HEK293 (cell line): Measurements from ENCODE around the gene POF1B.

Experiments
- CTCF ChIA-PET: fragments of 350-600 bp; formaldehyde crosslinking; extraction: SDS; loops from one replicate; lab custom pipeline; 2021; ENCODE audit warnings: antibody characterized with exemption; lab: Yijun Ruan, JAX
- POLR2A ChIA-PET: fragments of 300-600 bp; formaldehyde crosslinking; extraction: SDS; loops from one replicate; lab custom pipeline; 2020; ENCODE audit warnings: antibody characterized with exemption, inconsistent platforms; lab: Yijun Ruan, JAX
- H3K27ac ChIP-seq: fragments of 200-500 bp; sonication (Bioruptor generic); 2 replicates; pipeline ENCODE4 v1.5.1; 2014; ENCODE audit warnings: low read depth, low read length, control low read depth, inconsistent platforms; ENCODE audit errors: extremely low read depth
- H3K36me3 ChIP-seq, 2 experiments: fragments of 200-500 bp in 1 of 2; sonication (Bioruptor generic) in 1 of 2; 1 replicate in 1 of 2; 2 replicates in 1 of 2; pipeline ENCODE4 v1.5.1; 2014 to 2017; ENCODE audit warnings: inconsistent platforms in 2 of 2, low read length in 2 of 2; ENCODE audit not compliant: control insufficient read depth in 2 of 2, insufficient read depth in 1 of 2
- H3K4me1 ChIP-seq: fragments of 200-500 bp; sonication (Bioruptor generic); 2 replicates; pipeline ENCODE4 v1.5.1; 2014; ENCODE audit warnings: mild to moderate bottlenecking, low read length, inconsistent platforms; ENCODE audit not compliant: control insufficient read depth, insufficient read depth
- H3K4me3 ChIP-seq: 2 replicates; pipeline ENCODE4 v1.5.1; 2011; ENCODE audit warnings: low read depth, mild to moderate bottlenecking, control low read depth, low read length, moderate library complexity
- H3K9me3 ChIP-seq: fragments of 200-500 bp; sonication (Bioruptor generic); 2 replicates; pipeline ENCODE4 v1.5.1; 2014; ENCODE audit warnings: low read depth, low read length, inconsistent platforms; ENCODE audit not compliant: control insufficient read depth, insufficient read depth
- GLI4 ChIP-seq: fragments of 450-650 bp; formaldehyde crosslinking; IDR thresholded peaks from 2 replicates; pipeline ENCODE4 v1.5.1; 2016; ENCODE audit warnings: missing biosample characterization, missing genetic modification characterization
- GLIS2 ChIP-seq: fragments of 450-650 bp; formaldehyde crosslinking; IDR thresholded peaks from 2 replicates; pipeline ENCODE4 v1.5.1; 2016; ENCODE audit warnings: missing biosample characterization, missing genetic modification characterization
- HOXA7 ChIP-seq: sonication (generic); formaldehyde crosslinking; IDR thresholded peaks from 2 replicates; pipeline ENCODE4 v1.8.1; 2022; ENCODE audit warnings: missing genetic modification reagents, borderline replicate concordance
- KLF10 ChIP-seq: fragments of 450-650 bp; IDR thresholded peaks from 2 replicates; pipeline ENCODE4 v1.5.1; 2018; ENCODE audit warnings: missing biosample characterization, mild to moderate bottlenecking, missing genetic modification characterization
- KLF16 ChIP-seq: fragments of 450-650 bp; formaldehyde crosslinking; IDR thresholded peaks from 2 replicates; pipeline ENCODE4 v1.5.1; 2017; ENCODE audit warnings: missing biosample characterization, missing genetic modification characterization
- PRDM1 ChIP-seq: fragments of 450-650 bp; formaldehyde crosslinking; IDR thresholded peaks from 2 replicates; pipeline ENCODE4; 2016; ENCODE audit warnings: missing biosample characterization, missing genetic modification characterization
- SP7 ChIP-seq: fragments of 450-650 bp; formaldehyde crosslinking; IDR thresholded peaks from 2 replicates; pipeline ENCODE4 v1.5.1; 2016; ENCODE audit warnings: missing biosample characterization, missing genetic modification characterization
- YY2 ChIP-seq: fragments of 450-650 bp; formaldehyde crosslinking; IDR thresholded peaks from 2 replicates; pipeline ENCODE4 v1.5.1; 2016; ENCODE audit warnings: missing biosample characterization, missing genetic modification characterization
- ZFP41 ChIP-seq: fragments of 450-650 bp; formaldehyde crosslinking; IDR thresholded peaks from 2 replicates; pipeline ENCODE4 v1.5.1; 2016; ENCODE audit warnings: missing biosample characterization, missing genetic modification characterization, borderline replicate concordance
- ZIC2 ChIP-seq: fragments of 450-650 bp; formaldehyde crosslinking; IDR thresholded peaks from 2 replicates; pipeline ENCODE4 v1.5.1; 2016; ENCODE audit warnings: missing biosample characterization, missing genetic modification characterization
- ZNF10 ChIP-seq: fragments of 450-650 bp; formaldehyde crosslinking; IDR thresholded peaks from 2 replicates; pipeline ENCODE4 v1.5.1; 2017; ENCODE audit warnings: missing biosample characterization, missing genetic modification characterization
- ZNF138 ChIP-seq: fragments of 450-650 bp; formaldehyde crosslinking; IDR thresholded peaks from 2 replicates; pipeline ENCODE4 v1.5.1; 2016; ENCODE audit warnings: missing biosample characterization, missing genetic modification characterization, borderline replicate concordance
- ZNF16 ChIP-seq: fragments of 450-650 bp; formaldehyde crosslinking; IDR thresholded peaks from 2 replicates; pipeline ENCODE4 v1.5.1; 2016; ENCODE audit warnings: low read depth, missing biosample characterization, missing genetic modification characterization
- ZNF214 ChIP-seq: fragments of 450-650 bp; formaldehyde crosslinking; IDR thresholded peaks from 2 replicates; pipeline ENCODE4 v1.5.1; 2017; ENCODE audit warnings: missing biosample characterization, mild to moderate bottlenecking, missing genetic modification characterization, borderline replicate concordance
- ZNF24 ChIP-seq: fragments of 450-650 bp; formaldehyde crosslinking; IDR thresholded peaks from 2 replicates; pipeline ENCODE4 v1.5.1; 2016; ENCODE audit warnings: missing biosample characterization, missing genetic modification characterization
- ZNF324 ChIP-seq: fragments of 450-650 bp; formaldehyde crosslinking; IDR thresholded peaks from 2 replicates; pipeline ENCODE4 v1.5.1; 2016; ENCODE audit warnings: missing biosample characterization, missing genetic modification characterization
- ZNF354C ChIP-seq: fragments of 450-650 bp; formaldehyde crosslinking; IDR thresholded peaks from 2 replicates; pipeline ENCODE4 v1.5.1; 2016; ENCODE audit warnings: missing biosample characterization, missing genetic modification characterization, low read depth, borderline replicate concordance
- ZNF366 ChIP-seq: fragments of 450-650 bp; formaldehyde crosslinking; conservative IDR thresholded peaks from 2 replicates; pipeline ENCODE4 v1.5.1; 2016; ENCODE audit warnings: missing biosample characterization, missing genetic modification characterization
- ZNF426 ChIP-seq: fragments of 450-650 bp; formaldehyde crosslinking; IDR thresholded peaks from 2 replicates; pipeline ENCODE4 v1.5.1; 2017; ENCODE audit warnings: missing biosample characterization, missing genetic modification characterization, mild to moderate bottlenecking, inconsistent platforms, moderate library complexity
- ZNF433 ChIP-seq: fragments of 450-650 bp; formaldehyde crosslinking; IDR thresholded peaks from 2 replicates; pipeline ENCODE4 v1.5.1; 2016; ENCODE audit warnings: missing biosample characterization, missing genetic modification characterization, low read depth
- ZNF624 ChIP-seq: fragments of 450-650 bp; formaldehyde crosslinking; IDR thresholded peaks from 2 replicates; pipeline ENCODE4 v1.5.1; 2017; ENCODE audit warnings: missing biosample characterization, missing genetic modification characterization
- ZNF660 ChIP-seq: fragments of 450-650 bp; IDR thresholded peaks from 2 replicates; pipeline ENCODE4 v1.5.1; 2018; ENCODE audit warnings: missing biosample characterization, mild to moderate bottlenecking, missing genetic modification characterization
- ZNF701 ChIP-seq: fragments of 450-650 bp; formaldehyde crosslinking; IDR thresholded peaks from 2 replicates; pipeline ENCODE4 v1.5.1; 2016; ENCODE audit warnings: missing biosample characterization, missing genetic modification characterization
- TF ChIP-seq, protein P1 (sequence below): fragments of 450-650 bp; formaldehyde crosslinking; IDR thresholded peaks from 2 replicates; pipeline ENCODE4 v1.5.1; 2016; ENCODE audit warnings: missing biosample characterization, missing genetic modification characterization
- TF ChIP-seq, protein P2 (sequence below): fragments of 450-650 bp; formaldehyde crosslinking; IDR thresholded peaks from 2 replicates; pipeline ENCODE4 v1.5.1; 2016; ENCODE audit warnings: missing biosample characterization, missing genetic modification characterization, borderline replicate concordance
- TF ChIP-seq, protein P3 (sequence below): fragments of 450-650 bp; formaldehyde crosslinking; IDR thresholded peaks from 2 replicates; pipeline ENCODE4 v1.5.1; 2016; ENCODE audit warnings: missing biosample characterization, missing genetic modification characterization
- TF ChIP-seq, protein P4 (sequence below): fragments of 450-650 bp; formaldehyde crosslinking; conservative IDR thresholded peaks from 2 replicates; pipeline ENCODE4 v1.5.1; 2016; ENCODE audit warnings: low read depth, missing biosample characterization, missing genetic modification characterization
- TF ChIP-seq, protein P5 (sequence below): fragments of 450-650 bp; formaldehyde crosslinking; IDR thresholded peaks from 2 replicates; pipeline ENCODE4 v1.5.1; 2016; ENCODE audit warnings: missing biosample characterization, missing genetic modification characterization

The POF1B gene

DNA sequence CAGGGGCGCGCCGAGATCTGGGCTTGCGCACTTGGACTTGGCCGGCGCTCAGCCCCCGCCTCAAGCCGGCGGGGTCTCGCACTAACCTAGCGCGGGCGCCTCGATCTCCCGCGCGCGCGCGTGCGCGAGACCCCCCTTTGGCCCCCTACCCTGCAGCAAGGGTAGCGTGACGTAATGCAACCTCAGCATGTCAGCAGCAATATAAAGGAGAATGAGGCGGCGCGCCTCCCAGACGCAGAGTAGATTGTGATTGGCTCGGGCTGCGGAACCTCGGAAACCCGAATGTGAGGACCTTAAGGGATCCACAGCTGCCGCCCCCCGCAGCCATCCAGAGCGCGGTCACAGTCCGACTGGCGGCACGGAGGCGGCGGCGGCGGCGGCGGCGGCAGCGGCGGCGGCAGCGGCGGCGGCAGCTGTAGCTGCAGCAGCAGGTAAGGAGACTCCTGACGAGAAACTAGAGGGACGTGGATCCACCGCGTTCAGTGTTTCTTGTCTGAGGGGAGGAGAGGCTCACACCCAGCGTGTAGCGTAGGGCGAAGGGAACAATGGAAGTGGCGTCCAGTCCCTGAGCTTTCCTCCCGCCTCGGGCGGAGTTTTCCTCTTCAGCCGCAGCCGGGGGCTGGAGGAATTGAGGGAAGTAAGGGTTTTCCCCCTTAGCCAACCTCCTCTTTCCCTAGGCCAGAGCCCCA, 135.6 kb downstream of the POF1B start, which contains the start of the genes SATL1 and ZNF711 (continued):
- TF ChIP-seq, protein P1, sequence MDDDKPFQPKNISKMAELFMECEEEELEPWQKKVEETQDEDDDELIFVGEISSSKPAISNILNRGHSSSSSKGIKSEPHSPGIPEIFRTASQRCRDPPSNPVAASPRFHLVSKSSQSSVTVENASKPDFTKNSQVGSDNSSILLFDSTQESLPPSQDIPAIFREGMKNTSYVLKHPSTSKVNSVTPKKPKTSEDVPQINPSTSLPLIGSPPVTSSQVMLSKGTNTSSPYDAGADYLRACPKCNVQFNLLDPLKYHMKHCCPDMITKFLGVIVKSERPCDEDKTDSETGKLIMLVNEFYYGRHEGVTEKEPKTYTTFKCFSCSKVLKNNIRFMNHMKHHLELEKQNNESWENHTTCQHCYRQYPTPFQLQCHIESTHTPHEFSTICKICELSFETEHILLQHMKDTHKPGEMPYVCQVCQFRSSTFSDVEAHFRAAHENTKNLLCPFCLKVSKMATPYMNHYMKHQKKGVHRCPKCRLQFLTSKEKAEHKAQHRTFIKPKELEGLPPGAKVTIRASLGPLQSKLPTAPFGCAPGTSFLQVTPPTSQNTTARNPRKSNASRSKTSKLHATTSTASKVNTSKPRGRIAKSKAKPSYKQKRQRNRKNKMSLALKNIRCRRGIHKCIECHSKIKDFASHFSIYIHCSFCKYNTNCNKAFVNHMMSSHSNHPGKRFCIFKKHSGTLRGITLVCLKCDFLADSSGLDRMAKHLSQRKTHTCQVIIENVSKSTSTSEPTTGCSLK (tag by site-specific recombination), result no peak
- 0 out of 2 replicates have a peak, but pooled peaks have one; percentile 8 for TF ChIP-seq ZNF660 (tag by site-specific recombination)
- TF ChIP-seq ZNF16 (tag by site-specific recombination), result no peak
- TF ChIP-seq ZNF214, result no peak
- TF ChIP-seq SP7 (tag by site-specific recombination), result no peak
- peak; percentile 97 for TF ChIP-seq GLIS2
- TF ChIP-seq ZNF426 (tag by site-specific recombination), result no peak
- TF ChIP-seq, protein P2, sequence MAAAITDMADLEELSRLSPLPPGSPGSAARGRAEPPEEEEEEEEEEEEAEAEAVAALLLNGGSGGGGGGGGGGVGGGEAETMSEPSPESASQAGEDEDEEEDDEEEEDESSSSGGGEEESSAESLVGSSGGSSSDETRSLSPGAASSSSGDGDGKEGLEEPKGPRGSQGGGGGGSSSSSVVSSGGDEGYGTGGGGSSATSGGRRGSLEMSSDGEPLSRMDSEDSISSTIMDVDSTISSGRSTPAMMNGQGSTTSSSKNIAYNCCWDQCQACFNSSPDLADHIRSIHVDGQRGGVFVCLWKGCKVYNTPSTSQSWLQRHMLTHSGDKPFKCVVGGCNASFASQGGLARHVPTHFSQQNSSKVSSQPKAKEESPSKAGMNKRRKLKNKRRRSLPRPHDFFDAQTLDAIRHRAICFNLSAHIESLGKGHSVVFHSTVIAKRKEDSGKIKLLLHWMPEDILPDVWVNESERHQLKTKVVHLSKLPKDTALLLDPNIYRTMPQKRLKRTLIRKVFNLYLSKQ, result no peak
- TF ChIP-seq GLI4 (tag by site-specific recombination), result no peak
- TF ChIP-seq ZNF138 (tag by site-specific recombination), result no peak
- no peak for TF ChIP-seq YY2 (tag by site-specific recombination)
- TF ChIP-seq ZNF433 (tag by site-specific recombination), result no peak
- TF ChIP-seq, protein P3, sequence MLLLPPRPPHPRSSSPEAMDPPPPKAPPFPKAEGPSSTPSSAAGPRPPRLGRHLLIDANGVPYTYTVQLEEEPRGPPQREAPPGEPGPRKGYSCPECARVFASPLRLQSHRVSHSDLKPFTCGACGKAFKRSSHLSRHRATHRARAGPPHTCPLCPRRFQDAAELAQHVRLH (tag by site-specific recombination), result no peak
- no peak for TF ChIP-seq ZNF354C (tag by site-specific recombination)
- TF ChIP-seq KLF16 (tag by site-specific recombination), result no peak
- TF ChIP-seq KLF10 (tag by site-specific recombination), result peak; percentile 57; the same call in 1 of the 2 replicates
- TF ChIP-seq ZNF701 (tag by site-specific recombination), result no peak
- TF ChIP-seq ZFP41, result no peak
- TF ChIP-seq ZIC2, result peak; percentile 51

DNA sequence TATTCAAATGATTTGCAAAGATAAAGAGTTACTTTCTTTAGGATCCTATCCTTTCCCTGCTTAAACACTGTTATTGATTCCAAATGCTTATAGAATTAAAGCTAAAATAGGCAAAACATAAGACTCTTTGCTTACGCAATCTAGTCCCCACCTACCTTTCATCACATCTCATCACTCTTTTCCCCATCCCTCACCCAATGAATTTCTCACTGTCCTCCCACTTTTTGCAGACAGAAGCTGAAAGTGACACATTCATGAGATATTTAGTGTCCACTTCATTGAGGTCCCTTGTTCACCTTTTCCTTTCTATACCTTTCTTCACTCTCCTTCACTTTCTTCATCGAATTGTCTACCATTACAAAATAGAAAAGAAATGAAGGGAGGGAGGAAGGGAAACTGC, 136.3 kb downstream of the POF1B start:
- peaks cover 5 to 28% of the 10 kb centered on the region in 2 experiments; a peak in 2 of 3 replicates for H3K36me3 ChIP-seq
- peak overlapping the region; percentile 56 for H3K4me3 ChIP-seq
- H3K9me3 ChIP-seq, result no peaks in the 10 kb centered on the region; the same call in 1 of the 2 replicates
- peaks cover 2% of the 10 kb centered on the region; the same call in 1 of the 2 replicates for H3K4me1 ChIP-seq
- POLR2A ChIA-PET, result no interaction called here
- CTCF ChIA-PET, result no interaction called here
- TF ChIP-seq, protein P4, sequence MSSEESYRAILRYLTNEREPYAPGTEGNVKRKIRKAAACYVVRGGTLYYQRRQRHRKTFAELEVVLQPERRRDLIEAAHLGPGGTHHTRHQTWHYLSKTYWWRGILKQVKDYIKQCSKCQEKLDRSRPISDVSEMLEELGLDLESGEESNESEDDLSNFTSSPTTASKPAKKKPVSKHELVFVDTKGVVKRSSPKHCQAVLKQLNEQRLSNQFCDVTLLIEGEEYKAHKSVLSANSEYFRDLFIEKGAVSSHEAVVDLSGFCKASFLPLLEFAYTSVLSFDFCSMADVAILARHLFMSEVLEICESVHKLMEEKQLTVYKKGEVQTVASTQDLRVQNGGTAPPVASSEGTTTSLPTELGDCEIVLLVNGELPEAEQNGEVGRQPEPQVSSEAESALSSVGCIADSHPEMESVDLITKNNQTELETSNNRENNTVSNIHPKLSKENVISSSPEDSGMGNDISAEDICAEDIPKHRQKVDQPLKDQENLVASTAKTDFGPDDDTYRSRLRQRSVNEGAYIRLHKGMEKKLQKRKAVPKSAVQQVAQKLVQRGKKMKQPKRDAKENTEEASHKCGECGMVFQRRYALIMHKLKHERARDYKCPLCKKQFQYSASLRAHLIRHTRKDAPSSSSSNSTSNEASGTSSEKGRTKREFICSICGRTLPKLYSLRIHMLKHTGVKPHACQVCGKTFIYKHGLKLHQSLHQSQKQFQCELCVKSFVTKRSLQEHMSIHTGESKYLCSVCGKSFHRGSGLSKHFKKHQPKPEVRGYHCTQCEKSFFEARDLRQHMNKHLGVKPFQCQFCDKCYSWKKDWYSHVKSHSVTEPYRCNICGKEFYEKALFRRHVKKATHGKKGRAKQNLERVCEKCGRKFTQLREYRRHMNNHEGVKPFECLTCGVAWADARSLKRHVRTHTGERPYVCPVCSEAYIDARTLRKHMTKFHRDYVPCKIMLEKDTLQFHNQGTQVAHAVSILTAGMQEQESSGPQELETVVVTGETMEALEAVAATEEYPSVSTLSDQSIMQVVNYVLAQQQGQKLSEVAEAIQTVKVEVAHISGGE (tag by site-specific recombination), result 0 out of 2 replicates have a peak, but pooled peaks have one; percentile 27
- TF ChIP-seq ZNF324 (tag by site-specific recombination), result no peak
- TF ChIP-seq ZNF10 (tag by site-specific recombination), result 0 out of 2 replicates have a peak, but pooled peaks have one; percentile 27
- no peak for TF ChIP-seq ZNF24 (tag by site-specific recombination)
- TF ChIP-seq ZNF624 (tag by site-specific recombination), result no peak
- peak; percentile 80 for TF ChIP-seq ZNF366 (tag by site-specific recombination)
- no peak for TF ChIP-seq HOXA7 (CRISPR knock-in tag)
- peak; percentile 98 for TF ChIP-seq PRDM1
- TF ChIP-seq, protein P5, sequence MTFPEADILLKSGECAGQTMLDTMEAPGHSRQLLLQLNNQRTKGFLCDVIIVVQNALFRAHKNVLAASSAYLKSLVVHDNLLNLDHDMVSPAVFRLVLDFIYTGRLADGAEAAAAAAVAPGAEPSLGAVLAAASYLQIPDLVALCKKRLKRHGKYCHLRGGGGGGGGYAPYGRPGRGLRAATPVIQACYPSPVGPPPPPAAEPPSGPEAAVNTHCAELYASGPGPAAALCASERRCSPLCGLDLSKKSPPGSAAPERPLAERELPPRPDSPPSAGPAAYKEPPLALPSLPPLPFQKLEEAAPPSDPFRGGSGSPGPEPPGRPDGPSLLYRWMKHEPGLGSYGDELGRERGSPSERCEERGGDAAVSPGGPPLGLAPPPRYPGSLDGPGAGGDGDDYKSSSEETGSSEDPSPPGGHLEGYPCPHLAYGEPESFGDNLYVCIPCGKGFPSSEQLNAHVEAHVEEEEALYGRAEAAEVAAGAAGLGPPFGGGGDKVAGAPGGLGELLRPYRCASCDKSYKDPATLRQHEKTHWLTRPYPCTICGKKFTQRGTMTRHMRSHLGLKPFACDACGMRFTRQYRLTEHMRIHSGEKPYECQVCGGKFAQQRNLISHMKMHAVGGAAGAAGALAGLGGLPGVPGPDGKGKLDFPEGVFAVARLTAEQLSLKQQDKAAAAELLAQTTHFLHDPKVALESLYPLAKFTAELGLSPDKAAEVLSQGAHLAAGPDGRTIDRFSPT (tag by site-specific recombination), result no peak
- H3K27ac ChIP-seq, result peak overlapping the region; percentile 4; the same call in 1 of the 2 replicates
